SK-N-SH (cell line): ENCODE results near the gene UBE2I. TPM values are rescaled to one million over a fixed set of nuclear protein-coding genes. Genes with fewer than 3 reads are reported as not detected.
A peak's percentile ranks its signal among the peaks of the same experiment; 100 is the strongest.

Experiments used
- CTCF ChIA-PET: fragments of 300-600, 350-600 bp; formaldehyde crosslinking; extraction: SDS; loops from one replicate; lab custom pipeline; 2021; lab: Yijun Ruan, JAX
- POLR2A ChIA-PET: fragments of 350-600 bp; sonication (Branson Sonifier 250); formaldehyde crosslinking; extraction: SDS; loops from one replicate; lab custom pipeline; 2020; ENCODE audit warnings: antibody characterized with exemption, inconsistent platforms; lab: Yijun Ruan, JAX
- DNase-seq: peaks from one replicate; pipeline ENCODE4 v3.0.0; 2012
- H2AFZ ChIP-seq: fragments of 200-600 bp; sonication (generic); 2 replicates; pipeline ENCODE4 v1.8.1; 2016; ENCODE audit warnings: antibody characterized with exemption, mild to moderate bottlenecking, low read depth
- H3F3A ChIP-seq: fragments of 200-600 bp; sonication (generic); replicated peaks from 2 replicates; pipeline ENCODE3; 2016; ENCODE audit warnings: antibody characterized with exemption, mild to moderate bottlenecking; ENCODE audit not compliant: insufficient read depth
- H3K27ac ChIP-seq, 2 experiments: fragments of 200-500 bp in 1 of 2; fragments of 200-600 bp in 1 of 2; sonication (Bioruptor generic) in 1 of 2; sonication (generic), shearing (Covaris generic) in 1 of 2; 2 replicates each; pipeline versions ENCODE4 v1.5.1 to v1.6.1; 2014 to 2016; ENCODE audit warnings: low read depth in 2 of 2, inconsistent platforms in 1 of 2, low read length in 1 of 2, mild to moderate bottlenecking in 1 of 2, mixed read lengths in 1 of 2
- H3K27me3 ChIP-seq: fragments of 200-600 bp; sonication (generic), shearing (Covaris generic); 2 replicates; pipeline ENCODE4 v1.6.1; 2016; ENCODE audit warnings: mixed run types; ENCODE audit not compliant: insufficient read depth
- H3K36me3 ChIP-seq, 2 experiments: fragments of 200-500 bp in 1 of 2; fragments of 200-600 bp in 1 of 2; sonication (Bioruptor generic) in 1 of 2; sonication (generic) in 1 of 2; replicated peaks in 1 of 2; 2 replicates each; pipeline versions ENCODE3 to v1.5.1; 2014 to 2016; ENCODE audit warnings: low read length in 1 of 2, mild to moderate bottlenecking in 1 of 2; ENCODE audit not compliant: insufficient read depth in 2 of 2, control insufficient read depth in 1 of 2
- H3K4me1 ChIP-seq, 2 experiments: fragments of 200-500 bp in 1 of 2; fragments of 200-600 bp in 1 of 2; sonication (Bioruptor generic) in 1 of 2; sonication (generic), shearing (Covaris generic) in 1 of 2; 2 replicates each; pipeline versions ENCODE4 v1.5.1 to v1.6.1; 2014 to 2016; ENCODE audit warnings: low read depth in 1 of 2, low read length in 1 of 2, mixed run types in 1 of 2; ENCODE audit not compliant: insufficient read depth in 2 of 2, control insufficient read depth in 1 of 2
- H3K4me2 ChIP-seq: fragments of 200-600 bp; sonication (generic), shearing (Covaris generic); 2 replicates; pipeline ENCODE4 v1.6.1; 2017; ENCODE audit warnings: mixed run types
- H3K4me3 ChIP-seq, 2 experiments: fragments of 200-500 bp in 1 of 2; fragments of 200-600 bp in 1 of 2; sonication (Bioruptor generic) in 1 of 2; sonication (generic), shearing (Covaris generic) in 1 of 2; 2 replicates each; pipeline versions ENCODE4 v1.5.1 to v1.8.1; 2014 to 2016; ENCODE audit warnings: low read depth in 2 of 2, inconsistent platforms in 1 of 2, low read length in 1 of 2, mild to moderate bottlenecking in 1 of 2, mixed read lengths in 1 of 2, moderate library complexity in 1 of 2
- H3K79me2 ChIP-seq: fragments of 200-600 bp; sonication (generic); 2 replicates; pipeline ENCODE4 v1.8.1; 2017; ENCODE audit warnings: mild to moderate bottlenecking; ENCODE audit not compliant: insufficient read depth
- H3K9ac ChIP-seq: fragments of 200-600 bp; sonication (generic); 2 replicates; pipeline ENCODE4 v1.6.1; 2017; ENCODE audit warnings: mixed run types
- H3K9me2 ChIP-seq: fragments of 200-600 bp; sonication (generic); 2 replicates; pipeline ENCODE4 v1.6.1; 2017; ENCODE audit warnings: mixed run types
- H3K9me3 ChIP-seq: fragments of 200-600 bp; sonication (generic); 2 replicates; pipeline ENCODE4 v1.6.1; 2017; ENCODE audit warnings: mixed run types, mild to moderate bottlenecking, moderate library complexity
- H4K20me1 ChIP-seq: fragments of 200-600 bp; sonication (generic); 2 replicates; pipeline ENCODE4 v1.6.1; 2017; ENCODE audit warnings: mild to moderate bottlenecking, mixed run types; ENCODE audit not compliant: insufficient read depth
- CHD2 ChIP-seq: fragments of 150-350 bp; IDR thresholded peaks from 2 replicates; pipeline ENCODE4 v1.6.1; 2018; ENCODE audit warnings: low read length; ENCODE audit not compliant: partially characterized antibody
- CTCF ChIP-seq: fragments of 200-600 bp; sonication (generic); IDR thresholded peaks from 2 replicates; pipeline ENCODE4 v1.6.1; 2017; ENCODE audit warnings: antibody characterized with exemption, mild to moderate bottlenecking, moderate library complexity
- ELF1 ChIP-seq: IDR thresholded peaks from 2 replicates; pipeline ENCODE4 v1.4.0; 2012
- IRF3 ChIP-seq: fragments of 150-350 bp; IDR thresholded peaks from 2 replicates; pipeline ENCODE4 v1.6.1; 2016; ENCODE audit warnings: mild to moderate bottlenecking, low read depth, low read length
- MEF2A ChIP-seq: IDR thresholded peaks from 2 replicates; pipeline ENCODE4 v1.4.0; 2012; ENCODE audit warnings: low read depth, borderline replicate concordance
- PBX3 ChIP-seq: IDR thresholded peaks from 2 replicates; pipeline ENCODE4; 2012
- POLR2AphosphoS5 ChIP-seq: IDR thresholded peaks from 2 replicates; pipeline ENCODE4 v1.6.1; 2012; ENCODE audit warnings: low read depth, low read length
- RCOR1 ChIP-seq: fragments of 150-350 bp; IDR thresholded peaks from 2 replicates; pipeline ENCODE4 v1.6.1; 2017; ENCODE audit warnings: antibody characterized with exemption, low read length
- RXRA ChIP-seq: IDR thresholded peaks from 2 replicates; pipeline ENCODE4 v1.4.0; 2012; ENCODE audit warnings: low read depth, mild to moderate bottlenecking, borderline replicate concordance
- TCF12 ChIP-seq: IDR thresholded peaks from 2 replicates; pipeline ENCODE4 v1.4.0; 2012
- USF2 ChIP-seq: fragments of 150-350 bp; IDR thresholded peaks from 2 replicates; pipeline ENCODE4 v1.6.1; 2017; ENCODE audit warnings: antibody characterized with exemption, low read length, low read depth, borderline replicate concordance
- ZBTB33 ChIP-seq: IDR thresholded peaks from 2 replicates; pipeline ENCODE4 v1.4.0; 2012; ENCODE audit warnings: low read depth, borderline replicate concordance
- WGBS: methylation state at CpG from one replicate; pipeline ENCODE4 v1.1.6; 2017; ENCODE audit warnings: low lambda C conversion rate; 5-methylcytosine and 5-hydroxymethylcytosine counted together
- polyA plus RNA-seq, 3 experiments: library from polyadenylated mRNA; depleted of rRNA; stranded (reverse); fragments of >200 nt; gene quantifications; 2 replicates each; pipeline ENCODE4 v1.2.3, GENCODE V29; 2012

The UBE2I gene
- polyA plus RNA-seq, 1 of the 3 experiments (the other 2 are of a cell fraction) = 107 TPM

GRCh38 chr16:1325261-1325660, 15.8 kb downstream of the UBE2I start:
- H3K79me2 ChIP-seq = no peaks in the 10 kb centered on the region
- no peak overlapping the region for H3K4me2 ChIP-seq
- H4K20me1 ChIP-seq = peaks cover 10% of the 10 kb centered on the region; the same call in 1 of the 2 replicates
- 96% methylated on average over 9 of the region's 15 CpGs for WGBS
- peaks cover 0 to 33% of the 10 kb centered on the region in 2 experiments for H3K36me3 ChIP-seq
- H3K9me2 ChIP-seq = no peaks in the 10 kb centered on the region
- no peak overlapping the region for H2AFZ ChIP-seq
- TF ChIP-seq POLR2AphosphoS5 (no peak), TCF12 (no peak), USF2 (no peak), RCOR1 (no peak), PBX3 (no peak), MEF2A (no peak), CTCF (no peak), ZBTB33 (no peak)
- TF ChIP-seq, all 33 proteins: peak for 0
- Histone ChIP-seq H3K4me1 (no peaks in the 10 kb centered on the region), H3K27ac (no peak overlapping the region), H3F3A (peaks cover 5% of the 10 kb centered on the region), H3K27me3 (no peaks in the 10 kb centered on the region), H3K9ac (no peak overlapping the region), H3K9me3 (no peaks in the 10 kb centered on the region), H3K4me3 (no peak overlapping the region)
- no peak for DNase-seq
- ChIA-PET POLR2A (no interaction called here), CTCF (no interaction called here)

GRCh38 chr16:1325673-1326371, 16.4 kb downstream of the UBE2I start:
- Histone ChIP-seq H2AFZ (no peak overlapping the region), H3K4me1 (no peaks in the 10 kb centered on the region), H3K4me2 (no peak overlapping the region), H3K4me3 (no peak overlapping the region), H3K9me2 (no peaks in the 10 kb centered on the region), H3K79me2 (no peaks in the 10 kb centered on the region), H3K9me3 (no peaks in the 10 kb centered on the region), H3K27ac (no peak overlapping the region), H4K20me1 (peaks cover 10% of the 10 kb centered on the region; the same call in 1 of the 2 replicates), H3K27me3 (no peaks in the 10 kb centered on the region), H3F3A (peaks cover 5% of the 10 kb centered on the region), H3K9ac (no peak overlapping the region), H3K36me3 (peaks cover 0 to 27% of the 10 kb centered on the region in 2 experiments)
- CTCF ChIA-PET = interaction anchor here (1.3 to 2.4 kb wide), 2 partner anchors 11 to 26 kb away, joined by 4 to 14 read pairs; no protein-coding TSS in a partner anchor
- TF ChIP-seq IRF3 = no peak
- TF ChIP-seq RXRA = no peak
- TF ChIP-seq CHD2 = no peak
- no peak for TF ChIP-seq ZBTB33
- no peak for TF ChIP-seq ELF1
- TF ChIP-seq POLR2AphosphoS5 = 0 out of 2 replicates have a peak, but pooled peaks have one; percentile 13
- 90% methylated on average over 2 of the region's 20 CpGs for WGBS
- no peak for DNase-seq
- POLR2A ChIA-PET = interaction anchor here (1.1 kb wide), 1 partner anchor 8 kb away, joined by 3 read pairs; no protein-coding TSS in a partner anchor
